Loucy (cell line): ENCODE results near the gene KRT74.

Source experiments
- H2AFZ ChIP-seq: fragments of 200-600 bp; sonication (generic); 2 replicates; pipeline ENCODE4 v1.6.0; 2016; ENCODE audit warnings: antibody characterized with exemption, mild to moderate bottlenecking, low read length, moderate library complexity
- H3F3A ChIP-seq: fragments of 200-600 bp; 2 replicates; pipeline ENCODE4 v1.6.0; 2016; ENCODE audit warnings: antibody characterized with exemption, low read depth, mild to moderate bottlenecking
- H3K27me3 ChIP-seq: fragments of 200-600 bp; sonication (generic); 2 replicates; pipeline ENCODE4 v1.6.1; 2014; ENCODE audit warnings: low read length, mild to moderate bottlenecking; ENCODE audit not compliant: insufficient read depth, poor library complexity, severe bottlenecking
- H3K36me3 ChIP-seq: fragments of 200-600 bp; sonication (generic); 2 replicates; pipeline ENCODE4 v1.6.1; 2016; ENCODE audit warnings: low read length; ENCODE audit not compliant: insufficient read depth
- H3K4me1 ChIP-seq: fragments of 200-600 bp; sonication (generic); 2 replicates; pipeline ENCODE4 v1.5.1; 2014; ENCODE audit warnings: low read length, mild to moderate bottlenecking; ENCODE audit not compliant: insufficient read depth, poor library complexity, severe bottlenecking
- H3K4me2 ChIP-seq: fragments of 200-600 bp; sonication (generic); 2 replicates; pipeline ENCODE4 v1.6.0; 2014; ENCODE audit warnings: antibody characterized with exemption, low read length, low read depth, mild to moderate bottlenecking; ENCODE audit not compliant: poor library complexity, severe bottlenecking
- H3K4me3 ChIP-seq: fragments of 200-600 bp; sonication (generic); 2 replicates; pipeline ENCODE4 v1.5.1; 2014; ENCODE audit warnings: low read length, mild to moderate bottlenecking, mixed read lengths; ENCODE audit not compliant: poor library complexity, severe bottlenecking
- H3K79me2 ChIP-seq: fragments of 200-600 bp; sonication (generic); 2 replicates; pipeline ENCODE4 v1.6.1; 2014; ENCODE audit warnings: low read length; ENCODE audit not compliant: insufficient read depth
- H3K9ac ChIP-seq: fragments of 200-600 bp; sonication (generic); 2 replicates; pipeline ENCODE4 v1.6.0; 2014; ENCODE audit warnings: mild to moderate bottlenecking, low read depth, low read length, moderate library complexity; ENCODE audit not compliant: poor library complexity, severe bottlenecking
- H3K9me2 ChIP-seq: fragments of 200-600 bp; sonication (generic); replicated peaks from 2 replicates; pipeline ENCODE4 v1.6.1; 2016; ENCODE audit warnings: low read depth, low read length, mixed read lengths
- H3K9me3 ChIP-seq: fragments of 200-600 bp; sonication (generic); 2 replicates; pipeline ENCODE4 v1.6.1; 2014; ENCODE audit warnings: mild to moderate bottlenecking, antibody characterized with exemption, low read length, low read depth; ENCODE audit not compliant: insufficient read depth
- H4K20me1 ChIP-seq: fragments of 200-600 bp; sonication (generic); 2 replicates; pipeline ENCODE4 v1.6.0; 2014; ENCODE audit warnings: antibody characterized with exemption, low read length, mild to moderate bottlenecking; ENCODE audit not compliant: insufficient read depth, poor library complexity, severe bottlenecking
- CTCF ChIP-seq: fragments of 200-600 bp; sonication (generic); conservative IDR thresholded peaks from 2 replicates; pipeline ENCODE4 v1.5.1; 2014; ENCODE audit warnings: mild to moderate bottlenecking, antibody characterized with exemption, low read length
- EZH2phosphoT487 ChIP-seq: fragments of 200-600 bp; IDR thresholded peaks from 2 replicates; pipeline ENCODE4 v1.6.1; 2018; ENCODE audit warnings: antibody characterized with exemption, mild to moderate bottlenecking, moderate library complexity, borderline replicate concordance

Gene KRT74

GRCh38 chr12:52577316-52577715 lies 3.7 kb upstream of the KRT74 start:
- TF ChIP-seq CTCF, result no peak
- no peak for TF ChIP-seq EZH2phosphoT487
- no peak overlapping the region for H3K4me3 ChIP-seq
- no peaks in the 10 kb centered on the region for H3K36me3 ChIP-seq
- H2AFZ ChIP-seq, result no peak overlapping the region
- no peak overlapping the region for H3K4me2 ChIP-seq
- no peaks in the 10 kb centered on the region for H3F3A ChIP-seq
- no peaks in the 10 kb centered on the region for H4K20me1 ChIP-seq
- H3K9me2 ChIP-seq, result no peaks in the 10 kb centered on the region
- H3K9me3 ChIP-seq, result no peaks in the 10 kb centered on the region
- no peaks in the 10 kb centered on the region for H3K27me3 ChIP-seq
- H3K79me2 ChIP-seq, result no peaks in the 10 kb centered on the region
- no peak overlapping the region for H3K9ac ChIP-seq
- peaks cover 19% of the 10 kb centered on the region for H3K4me1 ChIP-seq

GRCh38 chr12:52575948-52576347 lies 2.3 kb upstream of the KRT74 start:
- Histone ChIP-seq H3K79me2 (no peaks in the 10 kb centered on the region), H4K20me1 (no peaks in the 10 kb centered on the region), H3K9me3 (no peaks in the 10 kb centered on the region), H3K27me3 (no peaks in the 10 kb centered on the region), H3K9me2 (no peaks in the 10 kb centered on the region), H3K4me1 (peaks cover 18% of the 10 kb centered on the region), H3K36me3 (no peaks in the 10 kb centered on the region), H3K9ac (no peak overlapping the region), H3F3A (no peaks in the 10 kb centered on the region), H2AFZ (no peak overlapping the region), H3K4me3 (no peak overlapping the region), H3K4me2 (no peak overlapping the region)
- TF ChIP-seq EZH2phosphoT487 (no peak), CTCF (no peak)

GRCh38 chr12:52575256-52575655 lies 1.6 kb upstream of the KRT74 start:
- no peak overlapping the region for H3K4me3 ChIP-seq
- TF ChIP-seq CTCF (no peak), EZH2phosphoT487 (no peak)
- H3K79me2 ChIP-seq, result no peaks in the 10 kb centered on the region
- H3K27me3 ChIP-seq, result no peaks in the 10 kb centered on the region
- H3F3A ChIP-seq, result no peaks in the 10 kb centered on the region
- no peak overlapping the region for H3K9ac ChIP-seq
- H3K4me2 ChIP-seq, result no peak overlapping the region
- H2AFZ ChIP-seq, result no peak overlapping the region
- no peaks in the 10 kb centered on the region for H3K9me3 ChIP-seq
- H3K36me3 ChIP-seq, result no peaks in the 10 kb centered on the region
- peaks cover 11% of the 10 kb centered on the region for H3K4me1 ChIP-seq
- H3K9me2 ChIP-seq, result no peaks in the 10 kb centered on the region
- H4K20me1 ChIP-seq, result no peaks in the 10 kb centered on the region
